Lung (tissue), 12 donors: ENCODE measurements around the gene CMBL. TPM values are rescaled to one million over a fixed set of nuclear protein-coding genes. Genes with fewer than 3 reads are reported as not detected.

Experiments
- ATAC-seq: fragments of 200-7000 bp; cut with Tn5 transposase; one replicate; pipeline ENCODE4 v1.9.1; 2020; ENCODE audit warnings: moderate number of reproducible peaks; ENCODE audit not compliant: insufficient read depth, low FRiP score
- DNase-seq, 3 donors: peaks; one replicate each; pipeline ENCODE4 v3.0.0-alpha.2; 2013 to 2017
- H3K27ac ChIP-seq, 2 donors: one replicate each; pipeline ENCODE4 v1.5.1; 2013; ENCODE audit warnings: mild to moderate bottlenecking in 2 of 2, moderate library complexity in 2 of 2, control low read depth in 1 of 2, inconsistent platforms in 1 of 2, low read depth in 1 of 2, low read length in 1 of 2
- H3K27me3 ChIP-seq, 3 donors: one replicate each; pipeline ENCODE4 v1.5.1; 2013; ENCODE audit warnings: low read length in 2 of 3; ENCODE audit not compliant: control insufficient read depth in 3 of 3, insufficient read depth in 3 of 3
- H3K36me3 ChIP-seq, 4 donors: one replicate each; pipeline ENCODE4 v1.5.1; 2013; ENCODE audit warnings: low read length in 4 of 4, mild to moderate bottlenecking in 1 of 4, moderate library complexity in 1 of 4; ENCODE audit not compliant: control insufficient read depth in 4 of 4, insufficient read depth in 4 of 4
- H3K4me1 ChIP-seq, 5 donors: one replicate each; pipeline ENCODE4 v1.5.1; 2013; ENCODE audit warnings: low read length in 5 of 5, mild to moderate bottlenecking in 2 of 5, moderate library complexity in 1 of 5; ENCODE audit not compliant: control insufficient read depth in 5 of 5, insufficient read depth in 5 of 5
- H3K4me3 ChIP-seq: one replicate; pipeline ENCODE4 v1.5.1; 2013; ENCODE audit warnings: mild to moderate bottlenecking, control low read depth, moderate library complexity
- H3K9ac ChIP-seq, 2 donors: one replicate each; pipeline ENCODE4 v1.5.1; 2013; ENCODE audit warnings: low read length in 2 of 2, control low read depth in 1 of 2; ENCODE audit not compliant: insufficient read depth in 1 of 2
- H3K9me3 ChIP-seq, 4 donors: one replicate each; pipeline ENCODE4 v1.5.1; 2013; ENCODE audit warnings: low read length in 3 of 4, mild to moderate bottlenecking in 1 of 4, moderate library complexity in 1 of 4; ENCODE audit not compliant: control insufficient read depth in 4 of 4, insufficient read depth in 3 of 4
- WGBS, 2 donors: extraction: QIAGEN DNeasy Blood & Tissue Kit; methylation state at CpG; one replicate each; pipeline ENCODE4 v1.1.7; 2013; 5-methylcytosine and 5-hydroxymethylcytosine counted together
- polyA plus RNA-seq, 2 donors: library from polyadenylated mRNA; stranded (reverse); fragments of 200-250 nt; gene quantifications; one replicate each; pipeline ENCODE4 v1.2.1, GENCODE V29; 2013
- total RNA-seq, 2 donors: library from RNA; depleted of rRNA in 1 of 2; stranded (reverse); fragments of >200 nt in 1 of 2; gene quantifications; one replicate each; pipeline ENCODE4 v1.2.1, GENCODE V29; 2014 to 2021
- TF ChIP-seq, protein P1 (sequence below): IDR thresholded peaks from 2 replicates; pipeline ENCODE4 v1.5.1; 2012; ENCODE audit warnings: mild to moderate bottlenecking; ENCODE audit errors: control extremely low read depth, extremely low read depth
- donor health status: control.
- donor health status: control.
- donor health status: Bipolar disorder and iron deficiency.
- donor health status: healthy.
- donor health status: DM: yes; HTN: yes; CAD: no.

The CMBL gene
- total and polyA plus RNA-seq, 4 donors, result 8.1 to 15.9 (median 12.9) TPM

DNA sequence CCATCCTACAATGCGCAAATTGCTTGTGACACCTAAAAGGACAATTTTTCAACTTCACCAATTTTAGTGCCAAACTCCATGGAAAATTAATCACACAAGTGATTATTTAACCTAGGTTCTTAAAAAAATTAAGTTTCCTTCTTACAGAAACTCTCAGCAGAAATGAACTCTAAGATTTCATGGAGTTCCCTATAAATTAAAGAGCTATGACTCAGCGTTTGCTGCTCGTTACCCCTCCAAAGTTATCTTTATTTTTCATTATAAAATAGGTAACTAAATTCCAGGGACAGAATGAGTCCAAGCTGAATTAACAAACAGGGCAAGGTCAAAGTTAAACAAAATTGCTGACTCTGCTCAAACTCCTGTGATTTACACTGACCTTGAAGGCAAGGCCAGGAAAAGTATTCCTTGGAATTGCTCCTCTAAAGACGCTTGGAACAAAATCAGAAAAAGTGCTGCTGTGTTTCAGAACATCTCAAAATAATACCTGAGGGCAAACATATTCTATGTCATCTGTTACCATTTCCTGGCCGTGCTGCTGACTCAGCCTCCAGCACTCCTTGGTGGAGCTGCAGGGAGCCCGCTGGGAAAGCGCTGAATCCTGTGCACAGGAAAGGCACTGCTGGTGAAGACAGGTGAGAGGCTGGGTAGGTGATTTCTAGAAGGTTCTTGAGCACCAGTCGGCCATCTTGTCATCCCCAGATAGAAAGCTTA lies 2.5 kb upstream of the CMBL start:
- Histone ChIP-seq H3K4me1 (peaks cover 2 to 24% (median 8%) of the 10 kb centered on the region in 5 donors), H3K27ac (no peak overlapping the region), H3K4me3 (no peak overlapping the region), H3K9me3 (peaks cover 0 to 1% (median 0%) of the 10 kb centered on the region in 4 donors), H3K9ac (no peak overlapping the region), H3K36me3 (no peaks in the 10 kb centered on the region), H3K27me3 (no peaks in the 10 kb centered on the region)
- DNase-seq (peak in 1 of 3 donors; percentile 11), ATAC-seq (no peak)
- 68 to 78% methylated on average over 8 of the region's 8 CpGs for WGBS, 2 donors
- TF ChIP-seq, protein P1, sequence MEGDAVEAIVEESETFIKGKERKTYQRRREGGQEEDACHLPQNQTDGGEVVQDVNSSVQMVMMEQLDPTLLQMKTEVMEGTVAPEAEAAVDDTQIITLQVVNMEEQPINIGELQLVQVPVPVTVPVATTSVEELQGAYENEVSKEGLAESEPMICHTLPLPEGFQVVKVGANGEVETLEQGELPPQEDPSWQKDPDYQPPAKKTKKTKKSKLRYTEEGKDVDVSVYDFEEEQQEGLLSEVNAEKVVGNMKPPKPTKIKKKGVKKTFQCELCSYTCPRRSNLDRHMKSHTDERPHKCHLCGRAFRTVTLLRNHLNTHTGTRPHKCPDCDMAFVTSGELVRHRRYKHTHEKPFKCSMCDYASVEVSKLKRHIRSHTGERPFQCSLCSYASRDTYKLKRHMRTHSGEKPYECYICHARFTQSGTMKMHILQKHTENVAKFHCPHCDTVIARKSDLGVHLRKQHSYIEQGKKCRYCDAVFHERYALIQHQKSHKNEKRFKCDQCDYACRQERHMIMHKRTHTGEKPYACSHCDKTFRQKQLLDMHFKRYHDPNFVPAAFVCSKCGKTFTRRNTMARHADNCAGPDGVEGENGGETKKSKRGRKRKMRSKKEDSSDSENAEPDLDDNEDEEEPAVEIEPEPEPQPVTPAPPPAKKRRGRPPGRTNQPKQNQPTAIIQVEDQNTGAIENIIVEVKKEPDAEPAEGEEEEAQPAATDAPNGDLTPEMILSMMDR, result no peak

DNA sequence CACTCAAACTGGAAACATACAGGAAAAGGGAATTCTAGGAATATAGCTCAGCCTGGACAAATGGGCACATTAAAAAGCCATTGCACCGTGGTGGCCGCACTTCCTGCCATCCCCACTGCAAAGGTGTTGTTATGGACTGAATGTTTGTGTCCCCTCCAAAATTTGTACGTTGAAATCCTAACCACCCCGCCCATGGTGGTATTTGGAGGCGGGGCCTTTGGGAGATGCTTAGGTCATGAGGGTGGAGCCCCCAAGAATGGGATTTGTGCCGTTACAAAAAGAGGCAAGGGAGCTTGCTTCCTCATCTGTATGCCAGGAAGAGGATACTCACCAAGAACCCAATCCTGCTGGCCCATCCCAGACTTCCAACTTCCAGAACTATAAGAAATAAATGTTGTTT lies 1.1 kb upstream of the CMBL start:
- TF ChIP-seq, protein P1, result no peak
- 80 to 83% methylated on average over 6 of the region's 6 CpGs for WGBS, 2 donors
- no peak overlapping the region for H3K4me3 ChIP-seq
- H3K4me1 ChIP-seq, result peaks cover 2 to 24% (median 8%) of the 10 kb centered on the region in 5 donors
- no peak overlapping the region for H3K9ac ChIP-seq
- ATAC-seq, result no peak
- no peaks in the 10 kb centered on the region for H3K27me3 ChIP-seq
- H3K9me3 ChIP-seq, result no peaks in the 10 kb centered on the region
- H3K36me3 ChIP-seq, result peaks cover 0 to 2% (median 0%) of the 10 kb centered on the region in 4 donors
- no peak for DNase-seq
- H3K27ac ChIP-seq, result no peak overlapping the region

DNA sequence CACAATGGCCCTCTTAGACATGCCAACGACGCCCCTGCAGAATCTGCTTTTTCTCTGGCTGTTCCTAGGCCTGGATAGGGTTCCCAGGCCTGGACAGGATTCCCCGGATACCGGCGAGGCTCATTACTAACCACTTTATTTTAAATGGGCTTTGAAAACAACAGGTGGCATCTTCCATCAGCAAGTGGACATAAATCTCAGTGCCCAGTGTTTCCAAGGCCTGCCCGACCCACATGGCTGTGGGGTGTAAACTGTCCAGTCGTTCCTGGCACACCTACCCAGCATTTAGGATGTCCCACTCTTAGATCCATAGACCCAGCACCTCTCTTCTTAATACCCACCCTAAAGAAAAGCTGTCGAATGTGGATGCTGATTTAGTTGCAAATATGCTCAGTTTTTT lies 896 bp downstream of the CMBL start:
- Histone ChIP-seq H3K27me3 (no peaks in the 10 kb centered on the region), H3K36me3 (peaks cover 0 to 2% (median 0%) of the 10 kb centered on the region in 4 donors), H3K4me3 (no peak overlapping the region), H3K4me1 (peaks cover 3 to 17% (median 6%) of the 10 kb centered on the region in 5 donors), H3K9me3 (no peaks in the 10 kb centered on the region), H3K9ac (peak overlapping the region in 1 of 2 donors; percentile 63), H3K27ac (peak overlapping the region in 1 of 2 donors; percentile 80)
- no peak for ATAC-seq
- TF ChIP-seq, protein P1, result no peak
- WGBS, 2 donors, result 62 to 71% methylated on average over 8 of the region's 8 CpGs
- DNase-seq, result no peak
